NCI-H460 (cell line): ENCODE results near the gene NR3C1. TPM values are rescaled to one million over a fixed set of nuclear protein-coding genes. Genes with fewer than 3 reads are reported as not detected.

ENCODE experiments used
- DNase-seq: peaks from one replicate; pipeline ENCODE4 v3.0.0-alpha.2; 2016; ENCODE audit warnings: low read depth; ENCODE audit errors: extremely low read depth
- total RNA-seq: library from RNA; depleted of rRNA; stranded (reverse); fragments of >200 nt; shearing (Covaris generic); gene quantifications from 2 replicates; pipeline ENCODE4 v1.2.3, GENCODE V29; 2014

Gene NR3C1
- total RNA-seq, 1 experiment from 2014 or later = 22.5 TPM

- DNase-seq = no peak
These were observed 3.6 kb downstream of the NR3C1 start for GRCh38 chr5:143399616-143400540.

- no peak for DNase-seq
These were observed 4.8 kb downstream of the NR3C1 start for GRCh38 chr5:143398451-143399237.

GRCh38 chr5:143398053-143398355 lies 5.5 kb downstream of the NR3C1 start:
- no peak for DNase-seq

GRCh38 chr5:143397302-143398052 lies 6.0 kb downstream of the NR3C1 start:
- DNase-seq = no peak

- DNase-seq = no peak
These were observed 7.0 kb downstream of the NR3C1 start for GRCh38 chr5:143396353-143396940.

GRCh38 chr5:143395638-143396352 lies 7.7 kb downstream of the NR3C1 start:
- DNase-seq = no peak

GRCh38 chr5:143393524-143393923 lies 10.0 kb downstream of the NR3C1 start:
- no peak for DNase-seq

- no peak for DNase-seq
These were observed 12.5 kb downstream of the NR3C1 start for GRCh38 chr5:143390941-143391340.

GRCh38 chr5:143390258-143390657 lies 13.2 kb downstream of the NR3C1 start:
- no peak for DNase-seq

- no peak for DNase-seq
These were observed 16.8 kb downstream of the NR3C1 start for GRCh38 chr5:143386725-143387124.

- DNase-seq = no peak
These were observed 18.4 kb downstream of the NR3C1 start for GRCh38 chr5:143384865-143385657.

GRCh38 chr5:143383988-143384387 lies 19.5 kb downstream of the NR3C1 start:
- DNase-seq = no peak

GRCh38 chr5:143379606-143380005 lies 23.9 kb downstream of the NR3C1 start:
- no peak for DNase-seq

GRCh38 chr5:143376911-143377813 lies 26.3 kb downstream of the NR3C1 start:
- no peak for DNase-seq

GRCh38 chr5:143376195-143376779 lies 27.2 kb downstream of the NR3C1 start:
- DNase-seq = no peak

GRCh38 chr5:143374496-143375217 lies 28.8 kb downstream of the NR3C1 start:
- DNase-seq = no peak

GRCh38 chr5:143373076-143373475 lies 30.4 kb downstream of the NR3C1 start:
- DNase-seq = no peak
